HepG2 (cell line): ENCODE measurements around the gene ITGB5. TPM values are rescaled to one million over a fixed set of nuclear protein-coding genes. Genes with fewer than 3 reads are reported as not detected.

Experiments used
- ATAC-seq: fragments of 200-7000 bp; cut with Tn5 transposase; 3 replicates; pipeline ENCODE4 v1.9.1; 2020; ENCODE audit warnings: mild to moderate bottlenecking, moderate library complexity
- BruUV-seq: library from RNA; stranded (reverse); fragments of 400-500 nt; replicated peaks from 2 replicates; lab custom pipeline; 2021; lab: Mats Ljungman, UMichigan
- CTCF ChIA-PET: fragments of 300-600 bp; formaldehyde crosslinking; extraction: SDS; loops from one replicate; lab custom pipeline; 2021; ENCODE audit warnings: low total read pairs, inconsistent platforms, low intra/inter-chr PET ratio; lab: Yijun Ruan, JAX
- POLR2A ChIA-PET: fragments of 350-600 bp; sonication (Branson Sonifier 250); formaldehyde crosslinking; loops from one replicate; lab custom pipeline; 2020; ENCODE audit warnings: antibody characterized with exemption, inconsistent platforms; lab: Yijun Ruan, JAX
- DNase-seq: peaks from one replicate; pipeline ENCODE4 v3.0.0-alpha.2; 2015; ENCODE audit warnings: low spot score
- FAIRE-seq: peaks from 3 replicates; lab custom pipeline; 2011; peaks lifted over from hg19 to GRCh38; lab: Jason Lieb, UNC
- H2AFZ ChIP-seq: one replicate; pipeline ENCODE4 v1.6.1; 2011; ENCODE audit warnings: low read length, inconsistent platforms
- H3K27ac ChIP-seq: fragments of 300-600 bp; 3 replicates; pipeline ENCODE4 v1.8.0; 2011; ENCODE audit warnings: mixed run types, mild to moderate bottlenecking, mixed read lengths, low read length, inconsistent platforms; ENCODE audit not compliant: insufficient read depth; ENCODE audit errors: extremely low read length
- H3K27me3 ChIP-seq, 2 experiments: fragments of 200-600 bp in 1 of 2; 2 replicates in 1 of 2; 3 replicates in 1 of 2; pipeline versions ENCODE4 v1.6.0 to v1.8.0; 2011; ENCODE audit warnings: low read length in 2 of 2, mild to moderate bottlenecking in 2 of 2, moderate library complexity in 2 of 2, inconsistent platforms in 1 of 2; ENCODE audit not compliant: insufficient read depth in 2 of 2, control insufficient read depth in 1 of 2
- H3K36me3 ChIP-seq, 2 experiments: fragments of 200-600 bp in 1 of 2; replicated peaks in 1 of 2; 2 replicates in 1 of 2; 3 replicates in 1 of 2; pipeline versions ENCODE4 v1.5.1 to v1.8.0; 2011; ENCODE audit warnings: low read length in 2 of 2, inconsistent platforms in 1 of 2; ENCODE audit not compliant: insufficient read depth in 2 of 2, control insufficient read depth in 1 of 2
- H3K4me1 ChIP-seq: 2 replicates; pipeline ENCODE4 v1.5.1; 2012; ENCODE audit warnings: low read length, inconsistent platforms; ENCODE audit not compliant: insufficient read depth
- H3K4me2 ChIP-seq: 2 replicates; pipeline ENCODE4 v1.6.0; 2011; ENCODE audit warnings: low read depth, low read length, inconsistent platforms
- H3K4me3 ChIP-seq, 3 experiments: fragments of 200-600 bp in 1 of 3; sonication (generic), shearing (Covaris generic) in 1 of 3; replicated peaks in 1 of 3; 2 replicates each; pipeline ENCODE4 v1.5.1; 2011 to 2016; ENCODE audit warnings: low read length in 3 of 3, inconsistent platforms in 2 of 3, low read depth in 2 of 3, mild to moderate bottlenecking in 2 of 3, control low read depth in 1 of 3, mixed read lengths in 1 of 3; ENCODE audit not compliant: insufficient read depth in 1 of 3
- H3K79me2 ChIP-seq: one replicate; pipeline ENCODE4 v1.6.1; 2011; ENCODE audit warnings: low read length, inconsistent platforms; ENCODE audit not compliant: insufficient read depth
- H3K9ac ChIP-seq: 2 replicates; pipeline ENCODE4 v1.6.0; 2011; ENCODE audit warnings: mild to moderate bottlenecking, low read depth, low read length, inconsistent platforms; ENCODE audit not compliant: insufficient read depth
- H3K9me3 ChIP-seq: 2 replicates; pipeline ENCODE4 v1.5.1; 2012; ENCODE audit warnings: mild to moderate bottlenecking, low read length
- H4K20me1 ChIP-seq: 2 replicates; pipeline ENCODE4 v1.6.0; 2011; ENCODE audit warnings: inconsistent platforms, mild to moderate bottlenecking, low read length, moderate library complexity; ENCODE audit not compliant: insufficient read depth
- ISX ChIP-seq: sonication (generic); formaldehyde crosslinking; conservative IDR thresholded peaks from 2 replicates; pipeline ENCODE4 v1.5.0; 2020; ENCODE audit warnings: missing genetic modification reagents
- MAZ ChIP-seq, 2 experiments: sonication (generic) in 1 of 2; formaldehyde crosslinking in 1 of 2; IDR thresholded peaks; 2 replicates each; pipeline versions ENCODE4 v1.5.0 to v1.6.1; 2012 to 2020; ENCODE audit warnings: low read depth in 2 of 2, mild to moderate bottlenecking in 2 of 2, borderline replicate concordance in 1 of 2, improper control_type of control experiment in 1 of 2, low read length in 1 of 2, missing genetic modification reagents in 1 of 2, moderate library complexity in 1 of 2
- PPARG ChIP-seq: conservative IDR thresholded peaks from 2 replicates; pipeline ENCODE4 v1.6.1; 2016; ENCODE audit warnings: missing biosample characterization, missing genetic modification reagents
- RAD51 ChIP-seq: fragments of 450-650 bp; IDR thresholded peaks from 2 replicates; pipeline ENCODE4 v1.6.1; 2016; ENCODE audit warnings: borderline replicate concordance
- RFXAP ChIP-seq: sonication (generic); formaldehyde crosslinking; IDR thresholded peaks from 2 replicates; pipeline ENCODE4 v1.4.0; 2020; ENCODE audit warnings: missing genetic modification reagents, borderline replicate concordance
- XRCC5 ChIP-seq: fragments of 200-400 bp; formaldehyde crosslinking; optimal IDR thresholded peaks from 2 replicates; pipeline ENCODE3; 2017; ENCODE audit warnings: mild to moderate bottlenecking, low read length
- ZIK1 ChIP-seq: sonication (generic); formaldehyde crosslinking; IDR thresholded peaks from 2 replicates; pipeline ENCODE4 v1.5.0; 2020; ENCODE audit warnings: mild to moderate bottlenecking, low read depth, missing genetic modification reagents, borderline replicate concordance
- ZNF282 ChIP-seq: fragments of 450-650 bp; IDR thresholded peaks from 2 replicates; pipeline ENCODE4 v1.6.1; 2018; ENCODE audit not compliant: partially characterized antibody
- WGBS: methylation state at CpG from one replicate; pipeline ENCODE4 v1.1.6; 2017; ENCODE audit warnings: low lambda C conversion rate; 5-methylcytosine and 5-hydroxymethylcytosine counted together
- in situ Hi-C: cut with HindIII; loops from 2 replicates; pipeline ENCODE4 v1.10.0; 2017; ENCODE audit warnings: low pct_unique_long_range_greater_than_20kb; ENCODE audit not compliant: extremely low pct_ligation_motif_present
- intact Hi-C: fragments of 100-400 bp; cut with micrococcal nuclease; formaldehyde crosslinking; loops from one replicate; pipeline ENCODE4 v1.10.0; 2022; ENCODE audit not compliant: unreplicated experiment
- polyA plus RNA-seq, 8 experiments: library from polyadenylated mRNA; depleted of rRNA in 3 of 8; stranded (reverse) in 7 of 8; unstranded in 1 of 8; fragments of >200 nt; fragmentation: Illumina TruSeq in 4 of 8; extraction: Trizol in 4 of 8; gene quantifications; 2 replicates each; pipeline versions ENCODE4 v1.2.1 to v1.2.3, GENCODE V29; 2011 to 2016; ENCODE audit warnings: low read depth in 4 of 8, missing spikeins in 1 of 8, mixed read lengths in 1 of 8; ENCODE audit not compliant: insufficient read depth in 1 of 8
- total RNA-seq, 5 experiments: library from RNA; depleted of rRNA; stranded (reverse); fragments of >200 nt; fragmentation: Illumina TruSeq; extraction: Trizol; gene quantifications; 2 replicates each; pipeline ENCODE4 v1.2.3, GENCODE V29; 2016; ENCODE audit warnings: low read depth in 1 of 5
- TF ChIP-seq, protein P1 (sequence below): sonication (generic); formaldehyde crosslinking; conservative IDR thresholded peaks from 2 replicates; pipeline ENCODE4 v1.8.1; 2023; ENCODE audit warnings: missing genetic modification reagents
- TF ChIP-seq, protein P2 (sequence below): sonication (generic); formaldehyde crosslinking; IDR thresholded peaks from 2 replicates; pipeline ENCODE4 v1.8.0; 2023; ENCODE audit warnings: mild to moderate bottlenecking, missing genetic modification reagents
- TF ChIP-seq, protein P3 (sequence below): sonication (generic); formaldehyde crosslinking; IDR thresholded peaks from 2 replicates; pipeline ENCODE4 v1.4.0; 2020; ENCODE audit warnings: mild to moderate bottlenecking, missing genetic modification reagents

ITGB5 gene
- total and polyA plus RNA-seq, 2 of the 13 experiments (the other 11 are each of a cell fraction or from before 2014, with no cell fraction given) = 74.1 to 343 TPM

DNA sequence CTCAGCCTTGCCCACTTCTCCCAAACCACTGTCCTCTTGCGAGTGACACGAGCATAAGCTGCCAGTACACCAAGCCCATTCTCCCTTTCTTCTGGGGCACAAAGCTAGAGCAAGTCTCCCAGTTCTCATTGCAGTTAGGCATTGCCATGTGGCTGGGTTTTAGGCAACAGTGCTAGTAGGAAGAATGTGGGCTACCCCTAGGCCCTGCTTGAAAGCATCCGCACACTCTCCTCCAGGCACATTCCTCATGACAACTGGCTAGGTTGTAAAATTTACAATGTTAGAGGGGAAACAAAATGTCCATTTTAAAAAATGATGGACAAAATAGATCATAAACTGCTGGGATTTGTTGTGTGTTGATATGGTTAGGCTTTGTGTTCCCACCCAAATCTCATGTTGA, 19.7 kb downstream of the ITGB5 start (continued):
- TF ChIP-seq ZIK1 (CRISPR knock-in tag) (no peak), XRCC5 (no peak), ISX (CRISPR knock-in tag) (no peak), PPARG (no peak), RFXAP (CRISPR knock-in tag) (no peak), ZNF282 (no peak), MAZ (IDR thresholded peaks at IDR 0.05; ENCODE audit: borderline replicate concordance, low read depth, low read length) (no peak), MAZ (CRISPR knock-in tag; IDR thresholded peaks at IDR 0.05; ENCODE audit: low read depth) (no peak), RAD51 (no peak)
- TF ChIP-seq, protein P1, sequence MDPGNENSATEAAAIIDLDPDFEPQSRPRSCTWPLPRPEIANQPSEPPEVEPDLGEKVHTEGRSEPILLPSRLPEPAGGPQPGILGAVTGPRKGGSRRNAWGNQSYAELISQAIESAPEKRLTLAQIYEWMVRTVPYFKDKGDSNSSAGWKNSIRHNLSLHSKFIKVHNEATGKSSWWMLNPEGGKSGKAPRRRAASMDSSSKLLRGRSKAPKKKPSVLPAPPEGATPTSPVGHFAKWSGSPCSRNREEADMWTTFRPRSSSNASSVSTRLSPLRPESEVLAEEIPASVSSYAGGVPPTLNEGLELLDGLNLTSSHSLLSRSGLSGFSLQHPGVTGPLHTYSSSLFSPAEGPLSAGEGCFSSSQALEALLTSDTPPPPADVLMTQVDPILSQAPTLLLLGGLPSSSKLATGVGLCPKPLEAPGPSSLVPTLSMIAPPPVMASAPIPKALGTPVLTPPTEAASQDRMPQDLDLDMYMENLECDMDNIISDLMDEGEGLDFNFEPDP (CRISPR knock-in tag) = no peak

DNA sequence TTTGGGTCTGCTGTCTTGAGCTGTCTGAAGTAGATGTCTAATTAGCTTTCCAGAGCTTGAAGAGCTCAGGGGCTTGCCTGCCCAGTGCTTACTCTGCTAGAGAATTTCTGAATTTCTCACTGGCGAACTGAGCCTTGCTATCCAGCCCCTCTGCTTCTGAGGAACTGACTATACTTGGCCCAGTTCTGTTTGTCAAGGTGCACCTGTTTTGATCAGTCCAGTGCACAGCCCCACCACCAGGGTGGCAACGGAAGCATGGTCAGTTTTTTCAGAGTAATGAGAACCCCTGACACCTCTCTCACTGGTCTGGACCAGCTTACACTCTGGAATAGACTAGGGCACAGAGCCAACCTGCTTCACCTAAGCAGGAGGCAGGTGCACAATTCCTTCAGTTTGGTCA, 25.2 kb downstream of the ITGB5 start:
- intact Hi-C loops = no loop called here
- FAIRE-seq (no peak), DNase-seq (no peak), ATAC-seq (peak; percentile 62; the same call in 2 of the 3 replicates)
- no peaks in the 10 kb centered on the region for H3K9me3 ChIP-seq
- H3K4me1 ChIP-seq = no peaks in the 10 kb centered on the region
- no peak overlapping the region for H2AFZ ChIP-seq
- H3K27me3 ChIP-seq = no peaks in the 10 kb centered on the region
- H3K4me2 ChIP-seq = no peak overlapping the region
- H3K27ac ChIP-seq = no peak overlapping the region
- BruUV-seq = no TSS peak
- peaks cover 21 to 66% of the 10 kb centered on the region in 2 experiments for H3K36me3 ChIP-seq
- CTCF ChIA-PET = no interaction called here
- no CpG with 5 or more reads among the region's 2 CpGs for WGBS
- H3K4me3 ChIP-seq = no peak overlapping the region
- POLR2A ChIA-PET = no interaction called here
- H3K9ac ChIP-seq = no peak overlapping the region
- peaks cover 9% of the 10 kb centered on the region for H3K79me2 ChIP-seq
- in situ Hi-C loops = no loop called here
- H4K20me1 ChIP-seq = no peaks in the 10 kb centered on the region
- TF ChIP-seq, protein P2, sequence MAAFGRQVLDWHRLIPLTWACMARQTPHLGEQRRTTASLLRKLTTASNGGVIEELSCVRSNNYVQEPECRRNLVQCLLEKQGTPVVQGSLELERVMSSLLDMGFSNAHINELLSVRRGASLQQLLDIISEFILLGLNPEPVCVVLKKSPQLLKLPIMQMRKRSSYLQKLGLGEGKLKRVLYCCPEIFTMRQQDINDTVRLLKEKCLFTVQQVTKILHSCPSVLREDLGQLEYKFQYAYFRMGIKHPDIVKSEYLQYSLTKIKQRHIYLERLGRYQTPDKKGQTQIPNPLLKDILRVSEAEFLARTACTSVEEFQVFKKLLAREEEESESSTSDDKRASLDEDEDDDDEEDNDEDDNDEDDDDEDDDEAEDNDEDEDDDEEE (CRISPR knock-in tag) = no peak
- TF ChIP-seq, protein P3, sequence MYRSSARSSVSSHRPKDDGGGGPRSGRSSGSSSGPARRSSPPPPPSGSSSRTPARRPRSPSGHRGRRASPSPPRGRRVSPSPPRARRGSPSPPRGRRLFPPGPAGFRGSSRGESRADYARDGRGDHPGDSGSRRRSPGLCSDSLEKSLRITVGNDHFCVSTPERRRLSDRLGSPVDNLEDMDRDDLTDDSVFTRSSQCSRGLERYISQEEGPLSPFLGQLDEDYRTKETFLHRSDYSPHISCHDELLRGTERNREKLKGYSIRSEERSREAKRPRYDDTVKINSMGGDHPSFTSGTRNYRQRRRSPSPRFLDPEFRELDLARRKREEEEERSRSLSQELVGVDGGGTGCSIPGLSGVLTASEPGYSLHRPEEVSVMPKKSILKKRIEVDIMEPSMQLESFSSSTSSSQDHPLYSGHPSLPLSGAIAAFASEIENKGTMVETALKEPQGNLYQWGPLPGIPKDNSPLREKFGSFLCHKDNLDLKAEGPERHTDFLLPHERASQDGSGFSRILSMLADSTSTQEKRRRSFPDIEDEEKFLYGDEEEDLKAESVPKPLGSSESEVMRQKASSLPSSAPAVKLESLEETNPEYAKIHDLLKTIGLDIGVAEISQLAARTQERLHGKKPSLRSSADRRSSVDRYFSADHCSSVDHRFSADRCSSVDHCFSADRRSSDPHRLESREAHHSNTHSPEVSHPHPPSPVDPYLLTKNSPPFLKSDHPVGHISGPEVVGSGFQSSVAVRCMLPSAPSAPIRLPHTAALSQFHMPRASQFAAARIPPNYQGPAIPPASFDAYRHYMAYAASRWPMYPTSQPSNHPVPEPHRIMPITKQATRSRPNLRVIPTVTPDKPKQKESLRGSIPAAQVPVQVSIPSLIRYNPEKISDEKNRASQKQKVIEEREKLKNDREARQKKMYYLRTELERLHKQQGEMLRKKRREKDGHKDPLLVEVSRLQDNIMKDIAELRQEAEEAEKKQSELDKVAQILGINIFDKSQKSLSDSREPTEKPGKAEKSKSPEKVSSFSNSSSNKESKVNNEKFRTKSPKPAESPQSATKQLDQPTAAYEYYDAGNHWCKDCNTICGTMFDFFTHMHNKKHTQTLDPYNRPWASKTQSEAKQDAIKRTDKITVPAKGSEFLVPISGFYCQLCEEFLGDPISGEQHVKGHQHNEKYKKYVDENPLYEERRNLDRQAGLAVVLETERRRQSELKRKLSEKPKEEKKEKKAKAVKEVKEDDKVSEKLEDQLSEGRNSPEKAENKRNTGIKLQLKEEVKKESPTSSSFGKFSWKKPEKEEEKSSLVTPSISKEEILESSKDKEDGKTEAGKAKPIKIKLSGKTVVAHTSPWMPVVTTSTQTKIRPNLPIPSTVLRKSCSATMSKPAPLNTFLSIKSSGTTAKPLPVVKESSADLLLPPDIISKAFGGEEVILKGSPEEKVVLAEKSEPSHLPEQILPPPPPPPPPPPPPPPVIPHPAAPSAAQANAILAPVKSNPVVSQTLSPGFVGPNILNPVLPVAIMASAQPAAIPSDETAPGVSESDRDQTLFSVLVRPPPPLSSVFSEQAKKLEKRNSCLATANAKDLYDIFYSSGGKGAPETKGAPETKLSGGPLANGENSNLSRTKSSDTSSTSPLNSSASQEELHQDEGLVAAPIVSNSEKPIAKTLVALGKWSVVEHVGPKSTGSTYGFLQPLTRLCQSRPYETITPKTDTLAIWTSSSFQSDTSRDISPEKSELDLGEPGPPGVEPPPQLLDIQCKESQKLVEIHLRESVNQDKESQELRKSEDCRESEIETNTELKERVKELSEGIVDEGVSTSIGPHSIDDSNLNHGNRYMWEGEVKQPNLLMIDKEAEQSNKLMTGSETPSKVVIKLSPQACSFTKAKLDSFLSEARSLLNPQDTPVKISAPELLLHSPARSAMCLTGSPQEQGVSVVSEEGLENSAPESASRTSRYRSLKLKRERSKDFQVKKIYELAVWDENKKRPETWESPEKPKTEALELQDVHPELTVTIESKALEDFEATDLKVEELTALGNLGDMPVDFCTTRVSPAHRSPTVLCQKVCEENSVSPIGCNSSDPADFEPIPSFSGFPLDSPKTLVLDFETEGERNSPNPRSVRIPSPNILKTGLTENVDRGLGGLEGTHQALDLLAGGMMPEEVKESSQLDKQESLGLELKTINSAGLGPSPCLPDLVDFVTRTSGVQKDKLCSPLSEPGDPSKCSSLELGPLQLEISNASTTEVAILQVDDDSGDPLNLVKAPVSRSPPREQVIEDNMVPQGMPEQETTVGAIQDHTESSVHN = no peak
